GM19463 (cell line): ENCODE results near the gene NUP210.
"Not testable (repeated sequence)": the region's sequence is repeated elsewhere in the genome, so short reads cannot be mapped to it uniquely, and the experiment has no call there.

Source experiments
- ATAC-seq: cut with Tn5 transposase; IDR thresholded peaks from one replicate; pipeline ENCODE4 v1.9.1; 2021; ENCODE audit warnings: mild to moderate bottlenecking, moderate library complexity; ENCODE audit not compliant: unreplicated experiment

The NUP210 gene

DNA sequence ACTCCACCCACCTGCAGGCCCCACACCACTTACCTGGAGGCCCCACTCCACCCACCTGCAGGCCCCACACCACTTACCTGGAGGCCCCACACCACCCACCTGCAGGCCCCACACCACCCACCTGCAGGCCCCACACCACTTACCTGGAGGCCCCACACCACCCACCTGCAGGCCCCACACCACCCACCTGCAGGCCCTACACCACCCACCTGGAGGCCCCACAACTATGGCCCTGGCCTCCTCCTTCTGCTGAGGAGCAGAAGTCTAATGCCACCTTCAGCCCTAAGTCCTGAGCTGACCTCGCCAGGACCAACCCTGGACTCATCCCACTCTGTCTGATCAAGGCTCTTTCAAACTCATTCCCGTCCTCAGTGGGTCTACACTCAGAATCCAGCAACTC, 42.4 kb downstream of the NUP210 start:
- ATAC-seq = not testable (repeated sequence)

DNA sequence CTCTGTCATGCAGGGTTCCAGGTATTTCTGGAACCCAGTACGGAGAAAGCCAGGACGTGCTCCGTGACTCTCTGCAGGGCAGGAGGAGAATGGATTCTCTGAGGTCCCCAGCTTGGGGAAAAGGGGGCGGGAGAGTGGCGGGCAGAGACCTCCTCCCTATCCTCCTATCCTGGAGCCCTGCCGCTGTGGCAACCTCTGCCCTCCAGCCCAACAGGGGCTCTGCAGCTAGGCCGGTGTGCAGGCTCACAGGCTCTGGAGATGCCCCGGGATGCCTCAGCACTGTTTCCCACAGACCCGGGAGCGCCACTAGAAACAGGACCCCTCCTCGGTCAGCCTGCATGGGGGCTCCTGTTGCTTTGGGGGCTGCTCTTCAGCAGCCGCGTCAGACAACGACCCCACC, 43.1 kb downstream of the NUP210 start:
- ATAC-seq = no peak

DNA sequence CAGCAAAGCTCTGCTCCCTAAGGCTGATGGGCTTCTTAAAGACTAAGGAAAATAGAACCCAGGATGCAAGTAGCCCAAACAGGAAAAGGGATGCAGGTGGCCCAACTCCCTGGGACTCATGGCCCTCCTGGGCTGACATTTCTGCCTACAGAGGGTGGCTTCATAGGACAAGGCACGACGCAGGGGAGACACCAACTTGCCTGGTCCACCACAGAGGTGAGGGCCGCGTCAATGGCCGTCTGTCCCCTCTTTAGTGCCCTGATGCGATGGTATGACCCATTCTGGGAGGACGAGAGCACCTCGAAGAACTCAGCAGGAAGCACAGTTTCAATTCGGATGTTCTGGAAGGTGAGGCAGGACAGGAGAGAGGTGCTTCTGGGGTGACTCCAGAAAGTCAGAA, 44.0 kb downstream of the NUP210 start:
- ATAC-seq = no peak

DNA sequence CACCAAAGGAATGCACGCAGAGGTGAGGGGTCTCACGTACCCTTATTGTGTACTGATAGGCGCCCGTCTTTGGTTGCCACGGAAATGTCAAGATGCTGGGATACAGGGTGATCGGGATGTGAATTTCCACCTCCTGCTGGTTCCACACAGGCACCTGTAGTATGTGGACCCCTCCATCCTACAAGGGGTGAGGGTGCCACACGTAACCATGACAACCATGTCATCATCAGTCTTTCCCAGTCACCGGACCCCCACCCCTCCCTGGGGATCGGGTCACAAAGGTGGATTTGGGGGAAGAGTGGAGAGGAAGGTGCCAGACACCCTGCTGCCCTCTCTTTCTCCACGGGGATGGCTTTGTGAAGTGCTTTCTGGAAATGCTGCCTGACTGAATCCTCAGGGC, 44.7 kb downstream of the NUP210 start:
- ATAC-seq = no peak

DNA sequence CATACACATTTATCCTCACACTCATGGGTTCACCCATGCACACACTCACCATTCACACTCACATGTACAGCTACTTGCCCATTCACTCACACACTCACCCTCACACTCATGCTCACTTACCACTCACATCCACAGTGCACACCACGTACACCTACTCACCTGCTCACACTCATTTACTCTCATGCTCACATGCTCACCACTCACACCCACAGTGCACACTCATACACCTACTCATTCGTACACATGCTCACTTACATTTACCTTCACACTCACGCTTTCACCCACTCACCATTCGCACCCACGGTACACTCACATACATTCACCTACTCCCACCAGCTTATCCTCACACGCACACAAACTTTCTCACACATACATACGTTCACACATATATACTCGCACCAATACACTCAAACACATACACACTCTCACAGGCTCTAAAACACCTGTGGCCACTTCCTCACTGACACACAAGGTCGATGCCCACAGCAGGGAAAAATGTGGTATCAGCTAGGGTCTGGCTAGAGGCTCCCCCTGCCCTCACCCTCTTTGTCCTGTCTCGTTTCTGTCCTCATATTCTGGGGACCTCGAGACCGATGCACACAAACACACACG, 46.0 kb downstream of the NUP210 start:
- no peak for ATAC-seq

DNA sequence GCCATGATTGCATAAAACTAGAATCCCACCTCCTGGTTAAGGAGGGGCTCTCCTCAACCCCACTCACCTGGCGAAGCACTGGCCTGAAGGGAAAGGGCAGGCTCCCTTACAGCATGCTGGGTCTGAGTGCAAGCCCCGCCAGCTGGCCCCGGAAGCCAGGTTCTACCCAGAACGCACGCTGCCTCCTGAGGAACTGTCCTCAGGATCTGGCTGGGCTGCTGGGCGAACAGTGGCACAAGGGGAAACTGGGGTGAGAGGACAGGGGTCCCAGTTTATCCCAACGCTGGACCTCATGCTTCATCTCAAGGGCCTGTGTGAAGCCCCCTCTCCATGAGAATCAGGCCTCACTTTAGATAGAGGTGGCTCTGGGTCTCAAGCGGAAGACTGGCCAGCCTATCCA, 47.5 kb downstream of the NUP210 start:
- no peak for ATAC-seq

DNA sequence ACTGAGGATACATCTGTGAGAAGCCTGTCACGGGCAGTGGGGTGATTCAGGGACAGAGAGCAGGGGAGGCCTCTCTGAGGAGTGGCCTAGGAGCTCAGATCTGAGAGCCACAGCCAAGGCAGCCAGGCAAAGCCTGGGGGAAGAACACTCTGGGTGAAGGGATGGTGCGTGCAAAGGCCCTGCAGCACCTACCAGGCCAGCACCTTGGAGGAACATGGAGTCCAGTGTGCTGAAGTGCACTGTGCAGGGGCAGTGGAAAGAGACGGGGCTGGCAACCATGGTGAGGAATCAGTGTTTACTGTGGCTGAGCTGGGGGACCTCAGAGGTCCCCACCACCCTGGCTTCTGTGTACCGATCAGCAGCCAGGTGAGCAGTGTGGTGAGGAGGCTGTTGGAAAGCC, 48.0 kb downstream of the NUP210 start:
- ATAC-seq = no peak

DNA sequence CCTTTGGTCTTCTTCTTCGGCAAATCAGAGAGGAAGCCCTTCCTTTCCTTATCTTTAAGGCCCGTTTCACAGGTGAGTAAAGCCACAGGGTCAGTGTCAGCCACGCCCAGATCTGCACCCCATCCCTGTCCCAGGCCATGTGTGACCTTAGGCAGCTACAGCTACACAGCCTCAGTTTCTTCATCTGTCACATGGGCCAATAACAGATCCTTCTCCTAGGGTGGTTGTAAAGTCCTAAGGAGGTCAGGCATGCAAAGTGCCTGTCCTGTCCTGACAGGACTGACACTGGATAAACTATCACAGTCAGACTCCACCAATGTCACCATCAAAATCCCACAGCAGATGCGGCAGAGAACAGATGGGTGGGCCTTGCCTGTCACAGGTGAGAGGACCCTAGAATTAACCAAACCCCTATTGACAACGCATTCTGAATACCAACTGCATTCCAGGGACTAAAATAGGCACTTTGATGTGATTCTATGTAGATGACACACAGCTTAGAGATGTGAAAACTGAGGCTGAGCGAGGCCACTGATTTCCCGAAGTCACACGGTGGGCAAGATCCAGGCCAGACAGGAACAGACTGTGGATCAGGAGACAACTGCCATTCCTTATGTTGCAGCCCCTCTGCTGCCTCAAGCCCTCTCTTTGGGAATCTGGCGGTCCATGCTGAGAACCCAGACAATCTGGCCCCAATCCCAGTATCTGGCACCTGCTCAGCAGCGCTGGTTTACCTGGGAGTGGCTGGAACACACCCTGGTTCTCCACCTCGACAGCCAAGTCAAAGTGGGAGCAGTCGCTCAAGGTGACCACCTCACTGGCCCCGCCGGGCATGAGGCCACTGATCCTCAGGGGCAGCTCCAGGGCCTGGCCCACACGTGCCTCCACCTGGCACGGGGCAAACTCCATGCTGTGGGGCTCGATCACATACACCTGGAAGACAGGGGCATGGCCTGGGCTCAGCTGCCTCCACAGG, 48.7 kb downstream of the NUP210 start:
- no peak for ATAC-seq

DNA sequence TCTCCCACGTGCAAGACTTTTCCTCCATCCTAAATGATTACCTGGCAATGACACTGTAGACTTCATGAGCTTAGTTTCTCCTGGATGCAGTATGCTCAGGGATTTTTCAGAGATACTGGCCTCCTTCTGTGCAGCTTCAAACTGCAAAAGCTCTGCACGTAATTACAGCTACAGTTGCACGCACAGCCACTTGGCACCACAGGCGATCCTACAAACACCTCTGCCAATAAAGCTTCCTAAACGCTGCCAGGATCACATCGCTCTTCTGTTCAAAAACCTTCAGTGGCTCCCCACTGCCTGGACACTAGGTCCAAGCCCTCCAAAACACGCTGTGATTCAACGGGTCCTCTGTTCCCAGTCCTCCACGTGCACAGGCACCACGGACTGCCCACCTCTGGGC, 49.5 kb downstream of the NUP210 start:
- ATAC-seq = no peak

DNA sequence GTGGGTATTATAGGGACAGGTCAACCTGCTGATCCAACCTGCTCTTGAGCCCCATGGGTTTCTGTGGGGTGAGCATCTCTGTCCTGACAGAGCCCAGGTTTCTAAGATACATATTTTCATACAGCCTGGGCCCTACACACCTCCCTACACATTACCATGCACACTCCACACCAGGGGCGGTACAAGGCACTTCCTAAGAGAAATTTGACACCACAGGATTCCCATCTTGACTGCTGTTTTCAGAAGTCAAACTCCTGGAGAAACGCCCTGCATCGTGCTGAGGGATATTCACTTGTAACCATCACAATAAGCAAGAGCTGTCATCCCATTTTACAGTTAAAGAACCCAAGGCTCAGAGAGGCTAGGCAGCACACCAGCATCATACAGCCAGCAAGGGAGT, 50.1 kb downstream of the NUP210 start:
- ATAC-seq = no peak

DNA sequence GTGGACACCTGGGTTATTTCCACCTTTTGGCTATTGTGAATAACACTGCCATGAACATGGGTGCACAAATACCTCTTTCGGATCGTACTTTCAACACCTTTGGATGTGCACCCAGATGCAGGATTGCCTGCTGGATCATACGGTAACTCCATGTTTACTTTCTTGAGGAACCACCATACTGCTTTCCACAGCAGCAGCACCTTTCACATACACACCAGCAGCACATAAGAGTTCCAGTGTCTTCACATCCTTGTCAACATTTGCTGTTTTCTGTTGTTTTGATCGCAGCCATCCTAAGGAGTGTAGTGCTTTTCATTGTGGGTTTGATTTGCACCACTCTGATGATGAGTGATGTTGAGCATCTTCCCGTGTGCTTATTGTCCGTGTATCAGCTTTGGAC, 51.3 kb downstream of the NUP210 start:
- ATAC-seq = no peak

DNA sequence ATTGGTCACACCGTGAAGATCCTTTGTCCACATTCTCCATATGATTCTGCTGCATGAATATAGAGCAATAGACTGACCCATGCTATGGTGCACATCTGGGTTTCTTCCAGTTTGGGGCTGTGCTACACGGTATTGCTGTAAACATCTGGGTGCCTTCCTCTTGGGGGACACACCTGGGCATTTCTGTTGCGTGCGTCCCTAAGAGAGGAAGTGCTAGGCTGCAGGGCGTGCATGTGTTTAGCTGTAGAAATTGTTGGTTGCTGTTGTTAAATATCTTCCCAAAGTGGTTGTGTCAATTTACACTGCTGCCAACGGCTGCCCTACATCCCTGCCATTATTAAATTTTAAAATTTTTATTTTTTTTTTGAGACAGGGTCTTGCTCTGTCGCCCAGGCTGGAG, 52.4 kb downstream of the NUP210 start:
- no peak for ATAC-seq

DNA sequence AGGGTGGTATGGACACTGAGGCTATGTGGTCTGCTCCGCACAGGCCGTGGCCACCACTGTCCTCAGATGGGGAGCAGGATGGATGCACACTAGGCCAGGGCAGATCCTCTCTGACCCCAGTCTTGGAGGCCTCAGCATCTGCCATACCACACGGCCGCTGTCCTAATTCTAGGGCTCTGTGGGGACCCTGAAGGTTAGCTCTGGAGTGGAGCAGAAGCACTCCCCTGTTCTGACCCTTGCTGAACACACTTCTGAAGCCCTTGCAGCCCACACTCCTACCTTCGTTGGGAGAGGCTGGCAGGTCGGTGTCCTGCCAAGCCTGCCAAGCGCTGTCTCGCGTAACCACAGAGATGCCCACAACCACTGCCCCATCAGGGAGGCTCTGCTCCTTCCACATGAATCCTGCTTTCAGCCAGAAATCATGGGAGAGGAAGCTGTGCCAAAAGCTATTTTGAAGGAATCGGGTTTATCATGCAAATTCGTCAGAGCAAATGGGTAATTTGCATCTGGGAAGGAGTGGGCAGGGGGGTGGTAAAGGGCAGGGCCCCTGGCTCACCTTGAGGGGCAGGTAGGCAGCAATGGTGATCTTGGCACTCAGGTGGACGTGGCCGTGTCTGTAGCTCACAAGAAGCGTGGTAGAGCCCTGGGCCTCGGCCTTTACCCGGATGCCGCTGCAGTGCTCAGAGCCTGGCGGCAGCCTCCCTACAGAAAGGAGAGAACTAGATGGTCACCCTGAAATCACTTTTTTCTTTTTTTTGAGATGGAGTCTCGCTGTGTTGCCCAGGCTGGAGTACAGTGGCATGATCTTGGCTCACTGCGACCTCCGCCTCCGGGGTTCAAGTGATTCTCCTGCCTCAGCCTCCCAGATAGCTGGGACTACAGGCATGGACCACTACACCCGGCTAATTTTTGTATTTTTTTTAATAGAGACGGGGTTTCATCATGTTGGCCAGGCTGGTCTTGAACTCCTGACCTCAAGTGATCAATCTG, 54.4 kb downstream of the NUP210 start:
- ATAC-seq = no peak

DNA sequence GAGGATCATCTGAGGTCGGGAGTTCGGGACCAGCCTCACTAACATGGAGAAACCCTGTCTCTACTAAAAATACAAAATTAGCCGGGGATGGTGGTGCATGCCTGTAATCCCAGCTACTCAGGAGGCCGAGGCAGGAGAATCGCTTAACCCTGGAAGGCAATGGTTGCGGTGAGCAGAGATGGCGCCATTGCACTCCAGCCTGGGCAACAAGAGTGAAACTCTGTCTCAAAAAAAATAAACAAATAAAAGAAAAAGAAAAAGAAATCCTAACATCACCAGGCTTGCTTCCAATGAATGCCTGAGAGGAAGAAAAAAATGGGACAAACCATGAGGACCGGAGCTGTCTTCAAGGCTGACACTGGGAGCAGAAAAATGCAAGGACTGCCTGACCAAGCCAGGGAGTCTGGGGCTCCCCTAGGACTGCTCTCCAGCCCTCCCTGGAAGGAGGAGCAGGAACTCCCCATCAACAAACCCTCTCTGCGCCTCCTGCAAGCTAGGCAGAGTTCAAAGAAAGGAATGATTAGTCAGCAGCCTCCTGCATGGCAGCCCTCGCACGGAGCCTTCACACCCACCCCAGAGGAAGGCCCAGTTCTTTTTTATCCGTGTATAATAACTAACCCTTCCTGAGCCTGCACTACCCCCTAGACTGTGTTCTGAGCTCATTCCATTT, 55.4 kb downstream of the NUP210 start:
- no peak for ATAC-seq

DNA sequence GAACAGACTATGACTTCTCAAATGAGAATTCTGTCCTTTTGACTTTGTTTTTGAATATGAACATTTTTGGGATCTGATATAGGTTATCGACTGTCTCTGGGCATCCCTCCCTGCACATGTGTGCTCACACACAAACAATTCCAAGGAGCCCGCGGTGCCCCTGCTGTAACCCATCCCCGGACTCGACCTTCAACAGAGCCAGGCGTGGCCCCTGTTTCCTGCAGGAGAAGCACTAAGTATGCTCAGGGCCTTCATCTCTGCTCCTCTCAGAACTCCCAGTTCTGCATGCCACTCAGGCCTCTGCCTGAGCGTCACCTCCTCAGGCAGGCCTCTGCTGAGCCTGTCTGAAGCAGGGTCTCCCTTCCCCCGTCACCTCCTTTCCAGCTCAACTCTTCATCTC, 57.6 kb downstream of the NUP210 start:
- ATAC-seq = no peak

DNA sequence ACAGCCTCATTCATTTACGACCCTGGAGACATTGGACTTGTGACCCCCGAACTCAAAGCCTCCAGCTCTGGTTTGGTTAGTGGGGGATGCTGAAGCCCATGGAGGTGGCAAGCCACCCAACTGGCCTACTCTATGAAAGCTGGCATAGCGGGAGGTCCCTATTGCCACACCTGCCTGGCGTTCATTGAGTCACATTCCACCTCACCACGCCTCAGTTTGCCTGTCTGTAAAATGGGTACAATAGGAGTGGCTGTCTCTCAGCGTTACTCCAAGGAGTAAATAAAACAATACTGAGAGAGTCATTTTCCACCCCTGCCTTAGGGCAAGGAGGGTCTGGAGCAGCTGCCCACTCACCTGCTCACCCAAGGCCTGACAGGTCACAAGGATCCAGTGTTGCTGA, 60.2 kb downstream of the NUP210 start:
- ATAC-seq = no peak

DNA sequence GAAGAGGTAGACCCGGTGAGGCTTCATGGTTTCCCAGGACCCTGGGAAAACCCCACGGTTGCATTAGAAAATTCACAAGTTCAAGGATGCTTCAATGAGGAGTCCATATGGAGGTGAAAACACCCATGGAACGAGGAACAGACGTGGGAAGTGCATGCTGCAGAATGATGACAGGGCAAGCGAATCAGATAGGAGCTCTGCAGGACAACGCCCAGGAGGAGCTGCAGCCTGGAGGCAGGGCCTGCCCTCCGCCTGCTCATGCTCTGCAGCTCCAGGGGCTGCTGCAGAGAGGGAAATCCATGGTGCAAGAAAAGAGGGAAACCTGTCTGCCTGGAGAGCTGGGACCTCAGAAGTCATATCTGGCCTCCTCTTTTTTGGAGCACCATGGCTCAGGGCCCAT, 61.5 kb downstream of the NUP210 start:
- no peak for ATAC-seq

DNA sequence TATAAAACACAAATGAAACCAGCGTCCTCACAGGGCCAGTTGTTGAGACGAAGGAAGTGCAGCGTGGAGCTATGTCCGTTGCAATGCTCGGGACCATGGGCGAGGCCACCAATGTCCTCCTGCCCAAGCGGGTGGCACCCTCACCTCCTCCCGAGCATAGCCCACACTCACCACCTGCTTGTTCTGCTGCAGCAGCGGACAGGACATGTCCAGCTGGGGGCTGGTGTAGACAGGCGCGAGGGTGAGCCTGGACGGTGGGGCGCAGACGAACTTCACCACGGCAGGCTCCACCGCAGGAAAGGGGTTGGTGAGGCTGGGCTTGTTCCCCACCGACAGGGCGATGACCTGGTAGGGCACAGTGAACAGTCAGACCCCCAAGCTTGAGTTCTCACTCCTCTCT, 62.1 kb downstream of the NUP210 start:
- no peak for ATAC-seq

DNA sequence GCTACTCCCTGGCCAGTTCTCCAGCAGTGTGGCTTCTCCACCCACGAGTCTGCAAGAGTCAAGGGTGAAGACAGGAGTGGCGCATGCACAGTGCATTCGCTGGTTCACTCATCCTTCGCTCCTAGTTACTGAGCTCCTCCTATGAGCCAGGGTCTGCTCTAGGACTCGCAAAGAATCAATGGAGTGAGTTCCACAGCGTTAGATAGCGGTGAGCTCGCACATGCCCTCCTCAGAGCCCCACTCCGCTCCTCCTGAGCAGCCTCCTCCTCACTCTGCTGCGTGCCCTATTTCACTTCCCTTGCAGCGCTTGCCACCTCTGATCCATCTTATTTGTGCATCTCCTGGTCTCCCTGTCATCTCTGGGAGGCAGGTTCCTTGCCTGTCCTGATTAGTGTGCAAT, 63.0 kb downstream of the NUP210 start:
- no peak for ATAC-seq

DNA sequence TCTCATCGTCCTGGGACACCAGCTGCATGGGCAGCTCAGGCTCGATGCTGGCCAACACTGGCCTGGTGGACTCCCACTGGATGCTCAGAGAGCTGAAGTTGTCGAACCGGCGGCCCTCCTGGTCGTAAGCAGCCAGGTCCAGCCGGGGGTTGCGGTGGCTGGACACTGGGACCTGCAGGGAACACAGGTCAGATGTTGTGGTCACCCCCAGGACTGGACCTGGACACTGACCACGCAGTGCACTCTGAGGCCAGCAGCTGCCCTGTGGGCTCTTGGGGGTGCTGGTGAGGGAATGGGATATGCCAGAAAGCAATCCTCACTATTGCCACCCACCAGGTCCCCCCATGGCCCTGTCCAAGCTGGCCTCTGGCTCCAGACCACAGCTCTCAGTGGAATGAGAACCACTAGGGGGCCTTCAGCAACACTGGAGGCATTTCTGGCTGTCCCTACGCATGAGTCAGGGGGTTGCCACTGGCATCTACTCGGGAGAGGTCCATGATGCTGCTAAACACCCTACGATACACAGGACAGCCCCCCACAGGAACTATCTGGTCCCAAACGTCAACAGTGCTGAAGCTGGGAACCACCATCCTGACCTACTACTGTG, 66.1 kb downstream of the NUP210 start:
- no peak for ATAC-seq
